Neural cell (in vitro differentiated cells): ENCODE data around the gene GPR158. TPM values are rescaled to one million over a fixed set of nuclear protein-coding genes. Genes with fewer than 3 reads are reported as not detected.

ENCODE experiments used
- H2AFZ ChIP-seq: fragments of 200-600, 300-800 bp; sonication (generic), shearing (Covaris generic); 2 replicates; pipeline ENCODE4 v1.6.0; 2014; ENCODE audit warnings: low read depth, mild to moderate bottlenecking, antibody characterized with exemption, low read length, moderate library complexity
- H3F3A ChIP-seq: fragments of 200-600 bp; shearing (Covaris generic); 2 replicates; pipeline ENCODE4 v1.6.1; 2016; ENCODE audit warnings: mild to moderate bottlenecking, moderate library complexity, mixed read lengths, antibody characterized with exemption, low read length; ENCODE audit not compliant: insufficient read depth, poor library complexity, severe bottlenecking
- H3K27ac ChIP-seq: fragments of 200-600, 300-800 bp; sonication (generic), shearing (Covaris generic); 2 replicates; pipeline ENCODE4 v1.5.1; 2014; ENCODE audit warnings: mild to moderate bottlenecking, low read length, moderate library complexity
- H3K27me3 ChIP-seq: fragments of 300-800, 200-600 bp; sonication (generic), shearing (Covaris generic); 2 replicates; pipeline ENCODE4 v1.6.0; 2014; ENCODE audit warnings: mild to moderate bottlenecking, low read depth, low read length, moderate library complexity; ENCODE audit not compliant: insufficient read depth
- H3K36me3 ChIP-seq: fragments of 300-800, 200-600 bp; sonication (generic), shearing (Covaris generic); 2 replicates; pipeline ENCODE4 v1.5.1; 2014; ENCODE audit warnings: mild to moderate bottlenecking, antibody characterized with exemption, low read length, moderate library complexity; ENCODE audit not compliant: insufficient read depth
- H3K4me2 ChIP-seq: fragments of 300-800, 200-600 bp; sonication (generic), shearing (Covaris generic); 2 replicates; pipeline ENCODE4 v1.6.0; 2014; ENCODE audit warnings: mild to moderate bottlenecking, low read length
- H3K4me3 ChIP-seq: fragments of 300-800, 200-600 bp; sonication (generic), shearing (Covaris generic); 2 replicates; pipeline ENCODE4 v1.5.1; 2014; ENCODE audit warnings: mild to moderate bottlenecking, low read length, moderate library complexity
- H3K79me2 ChIP-seq: fragments of 200-600 bp; shearing (Covaris generic); replicated peaks from 2 replicates; pipeline ENCODE4 v1.6.0; 2014; ENCODE audit warnings: mild to moderate bottlenecking, low read length, moderate library complexity; ENCODE audit not compliant: insufficient read depth
- H3K9ac ChIP-seq: fragments of 300-800, 200-600 bp; sonication (generic), shearing (Covaris generic); 2 replicates; pipeline ENCODE4 v1.6.1; 2016; ENCODE audit warnings: mild to moderate bottlenecking, low read length, mixed read lengths
- H3K9me2 ChIP-seq: fragments of 200-600 bp; shearing (Covaris generic); 2 replicates; pipeline ENCODE4 v1.6.1; 2016; ENCODE audit warnings: mild to moderate bottlenecking, low read length, mixed read lengths; ENCODE audit not compliant: insufficient read depth
- H3K9me3 ChIP-seq: fragments of 200-600, 300-800 bp; sonication (generic), shearing (Covaris generic); 2 replicates; pipeline ENCODE4 v1.6.1; 2016; ENCODE audit warnings: mild to moderate bottlenecking, mixed run types, low read length, moderate library complexity, mixed read lengths
- H4K20me1 ChIP-seq: fragments of 200-600 bp; shearing (Covaris generic); 2 replicates; pipeline ENCODE4 v1.6.1; 2016; ENCODE audit warnings: mild to moderate bottlenecking, mixed run types; ENCODE audit not compliant: insufficient read depth
- CTCF ChIP-seq: fragments of 450-650 bp; IDR thresholded peaks from 2 replicates; pipeline ENCODE4 v1.5.1; 2014; ENCODE audit warnings: antibody characterized with exemption, mild to moderate bottlenecking, moderate library complexity; ENCODE audit not compliant: poor library complexity, severe bottlenecking
- EP300 ChIP-seq: fragments of 450-650 bp; conservative IDR thresholded peaks from 2 replicates; pipeline ENCODE4 v1.6.1; 2014; ENCODE audit warnings: antibody characterized with exemption, mild to moderate bottlenecking, moderate library complexity; ENCODE audit not compliant: poor library complexity, severe bottlenecking
- EZH2 ChIP-seq: fragments of 200-600, 300-800 bp; shearing (Covaris generic), sonication (generic); IDR thresholded peaks from 2 replicates; pipeline ENCODE4 v1.6.1; 2014; ENCODE audit warnings: antibody characterized with exemption, low read length, borderline replicate concordance, mild to moderate bottlenecking; ENCODE audit not compliant: insufficient read depth, poor library complexity, severe bottlenecking
- MXI1 ChIP-seq: fragments of 450-650 bp; conservative IDR thresholded peaks from 2 replicates; pipeline ENCODE4 v1.6.1; 2014; ENCODE audit warnings: antibody characterized with exemption, mild to moderate bottlenecking; ENCODE audit not compliant: poor library complexity, severe bottlenecking
- POLR2AphosphoS5 ChIP-seq: IDR thresholded peaks from 2 replicates; pipeline ENCODE4 v1.6.1; 2012
- RAD21 ChIP-seq: fragments of 450-650 bp; conservative IDR thresholded peaks from 2 replicates; pipeline ENCODE4 v1.6.1; 2014; ENCODE audit warnings: antibody characterized with exemption, mild to moderate bottlenecking, moderate library complexity
- REST ChIP-seq: IDR thresholded peaks from 2 replicates; pipeline ENCODE4 v1.6.1; 2012; ENCODE audit warnings: borderline replicate concordance
- SMC3 ChIP-seq: fragments of 450-650 bp; conservative IDR thresholded peaks from 2 replicates; pipeline ENCODE4 v1.6.1; 2014; ENCODE audit warnings: antibody characterized with exemption, mild to moderate bottlenecking, moderate library complexity; ENCODE audit not compliant: poor library complexity
- TAF1 ChIP-seq: IDR thresholded peaks from 2 replicates; pipeline ENCODE4 v1.6.1; 2012; ENCODE audit warnings: low read depth
- polyA plus RNA-seq: library from polyadenylated mRNA; depleted of rRNA; stranded (reverse); fragments of >200 nt; gene quantifications from 2 replicates; pipeline ENCODE4 v1.2.3, GENCODE V29; 2014

Gene GPR158
- polyA plus RNA-seq, 1 donor from 2014 or later = 2.1 TPM

- Histone ChIP-seq H3K9me3 (no peaks in the 10 kb centered on the region), H3K79me2 (no peaks in the 10 kb centered on the region), H3K27me3 (no peaks in the 10 kb centered on the region), H3K4me2 (peak overlapping the region; percentile 34), H3K9ac (peak overlapping the region; percentile 19), H3K4me3 (peak overlapping the region; percentile 37), H3K9me2 (no peaks in the 10 kb centered on the region), H2AFZ (no peak overlapping the region), H3K27ac (peak overlapping the region; percentile 77), H4K20me1 (no peaks in the 10 kb centered on the region), H3F3A (no peaks in the 10 kb centered on the region), H3K36me3 (no peaks in the 10 kb centered on the region)
- TF ChIP-seq SMC3 = no peak
- no peak for TF ChIP-seq EP300
- TF ChIP-seq REST = no peak
- TF ChIP-seq EZH2 = no peak
- no peak for TF ChIP-seq MXI1
- TF ChIP-seq CTCF = no peak
- TF ChIP-seq RAD21 = no peak
- TF ChIP-seq TAF1 = no peak
- no peak for TF ChIP-seq POLR2AphosphoS5
Observed at GRCh38 chr10:25231751-25232150, 57.0 kb downstream of the GPR158 start.

- Histone ChIP-seq H3K79me2 (no peaks in the 10 kb centered on the region), H3K9ac (peak overlapping the region; percentile 28), H3K27me3 (no peaks in the 10 kb centered on the region), H3K4me3 (peak overlapping the region; percentile 37), H3F3A (no peaks in the 10 kb centered on the region), H2AFZ (peak overlapping the region; percentile 9), H3K36me3 (no peaks in the 10 kb centered on the region), H3K9me2 (no peaks in the 10 kb centered on the region), H3K4me2 (peak overlapping the region; percentile 34), H3K27ac (peak overlapping the region; percentile 77), H3K9me3 (no peaks in the 10 kb centered on the region), H4K20me1 (no peaks in the 10 kb centered on the region)
- no peak for TF ChIP-seq POLR2AphosphoS5
- no peak for TF ChIP-seq TAF1
- TF ChIP-seq REST = no peak
- peak; percentile 56 for TF ChIP-seq EP300
- TF ChIP-seq SMC3 = no peak
- TF ChIP-seq CTCF = no peak
Observed at GRCh38 chr10:25232204-25232603, 57.4 kb downstream of the GPR158 start.
